ENCODE data around the gene TMEM80. TPM values are rescaled to one million over a fixed set of nuclear protein-coding genes. Genes with fewer than 3 reads are reported as not detected.

Gene TMEM80
- total and polyA plus RNA-seq, 9 of the 15 experiments (the other 6 are each of a cell fraction or from before 2014, with no cell fraction given) = 5.1 to 30.1 (median 12.4) TPM

DNA sequence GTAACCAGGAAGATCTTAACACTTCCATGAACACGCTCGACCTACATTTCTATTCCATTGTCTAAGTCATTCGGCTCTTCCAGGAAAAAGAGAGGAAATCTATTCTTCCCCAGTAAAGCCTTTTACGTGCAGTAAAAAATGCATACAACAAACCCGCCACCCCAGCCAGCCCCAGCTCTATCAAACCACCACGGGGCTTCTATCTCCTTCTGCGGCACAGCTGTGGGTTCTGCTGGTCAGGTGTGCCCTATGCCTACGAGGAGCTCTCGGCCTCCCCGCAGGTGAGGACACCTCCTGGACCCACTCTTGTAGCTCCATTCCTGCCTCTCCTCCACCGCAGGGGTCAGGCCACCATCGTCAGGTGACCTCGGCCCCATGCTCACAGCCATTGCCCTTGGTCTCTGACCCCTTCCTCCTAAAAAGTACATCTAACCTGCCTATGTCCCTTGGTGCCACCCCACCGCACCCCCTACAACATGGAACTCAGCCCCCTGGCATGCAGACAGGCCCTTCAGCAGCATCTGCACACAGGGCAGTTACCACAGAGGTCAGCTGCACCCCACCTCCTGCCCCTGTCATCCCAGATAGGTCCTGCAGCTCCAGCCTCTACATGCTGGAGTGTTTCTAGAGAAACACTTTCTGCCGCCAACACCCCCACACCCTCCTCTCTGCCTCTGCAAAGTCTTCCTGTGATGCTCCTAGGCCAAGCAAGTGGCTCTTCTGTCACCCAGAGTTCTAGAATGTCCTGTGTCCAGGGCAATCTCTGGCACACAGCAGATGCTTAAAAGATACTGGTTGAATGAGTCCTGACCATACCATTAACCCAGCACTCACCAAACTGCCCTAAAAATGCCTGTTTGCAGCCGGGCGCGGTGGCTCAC, 3.7 kb upstream of the TMEM80 start:
- H3K4me1 ChIP-seq (replicated peaks in 1 of 2; ENCODE audit: control insufficient read depth in 2 of 2, insufficient read depth in 2 of 2, low read length in 2 of 2) = peaks cover 26 to 63% of the 10 kb centered on the region in 2 experiments

More for the DNA sequence above, 3.7 kb upstream of the TMEM80 start:
- H3K36me3 ChIP-seq (ENCODE audit: control insufficient read depth, insufficient read depth, low read length) = peaks cover 42% of the 10 kb centered on the region; the same call in 2 of the 3 replicates
- no peaks in the 10 kb centered on the region for H3K9me3 ChIP-seq (replicated peaks; ENCODE audit: control insufficient read depth, insufficient read depth, low read depth, low read length)
- H3K27ac ChIP-seq (ENCODE audit: extremely low read depth, low read depth, low read length) = peak overlapping the region; percentile 49; the same call in 2 of the 3 replicates
- H3K9ac ChIP-seq (ENCODE audit: insufficient read depth in 1 of 2, low read depth in 2 of 2, low read length in 2 of 2) = peak overlapping the region in 1 of 2 experiments; percentile 85; a peak in 2 of 4 replicates
- intact Hi-C loops (cut with micrococcal nuclease) (loop anchor here (10.0 kb wide), 1 partner anchor 137 kb away; no protein-coding TSS in a partner anchor), in situ Hi-C loops (cut with MboI) (no loop called here)
- H3K4me3 ChIP-seq = no peak overlapping the region
- peak; percentile 9; the same call in 1 of the 2 replicates for TF ChIP-seq CBFA2T3 (IDR thresholded peaks at IDR 0.05)
- TF ChIP-seq EGR1 (conservative IDR thresholded peaks at IDR 0.05) = 0 out of 2 replicates have a peak, but pooled peaks have one; percentile 10
- 0 out of 2 replicates have a peak, but pooled peaks have one; percentile 16 for TF ChIP-seq RB1 (IDR thresholded peaks at IDR 0.05; ENCODE audit: low read depth)
- no peak for TF ChIP-seq BRF1 (IDR thresholded peaks at IDR 0.05; ENCODE audit: borderline replicate concordance, extremely low read depth, insufficient read length)
- 0 out of 2 replicates have a peak, but pooled peaks have one; percentile 32 for TF ChIP-seq STAG1 (CRISPR knock-in tag; IDR thresholded peaks at IDR 0.05; ENCODE audit: borderline replicate concordance)
- 0 out of 2 replicates have a peak, but pooled peaks have one; percentile 23 for TF ChIP-seq POLR2G (IDR thresholded peaks at IDR 0.05; ENCODE audit: low read depth, low read length)
- TF ChIP-seq, protein P1, sequence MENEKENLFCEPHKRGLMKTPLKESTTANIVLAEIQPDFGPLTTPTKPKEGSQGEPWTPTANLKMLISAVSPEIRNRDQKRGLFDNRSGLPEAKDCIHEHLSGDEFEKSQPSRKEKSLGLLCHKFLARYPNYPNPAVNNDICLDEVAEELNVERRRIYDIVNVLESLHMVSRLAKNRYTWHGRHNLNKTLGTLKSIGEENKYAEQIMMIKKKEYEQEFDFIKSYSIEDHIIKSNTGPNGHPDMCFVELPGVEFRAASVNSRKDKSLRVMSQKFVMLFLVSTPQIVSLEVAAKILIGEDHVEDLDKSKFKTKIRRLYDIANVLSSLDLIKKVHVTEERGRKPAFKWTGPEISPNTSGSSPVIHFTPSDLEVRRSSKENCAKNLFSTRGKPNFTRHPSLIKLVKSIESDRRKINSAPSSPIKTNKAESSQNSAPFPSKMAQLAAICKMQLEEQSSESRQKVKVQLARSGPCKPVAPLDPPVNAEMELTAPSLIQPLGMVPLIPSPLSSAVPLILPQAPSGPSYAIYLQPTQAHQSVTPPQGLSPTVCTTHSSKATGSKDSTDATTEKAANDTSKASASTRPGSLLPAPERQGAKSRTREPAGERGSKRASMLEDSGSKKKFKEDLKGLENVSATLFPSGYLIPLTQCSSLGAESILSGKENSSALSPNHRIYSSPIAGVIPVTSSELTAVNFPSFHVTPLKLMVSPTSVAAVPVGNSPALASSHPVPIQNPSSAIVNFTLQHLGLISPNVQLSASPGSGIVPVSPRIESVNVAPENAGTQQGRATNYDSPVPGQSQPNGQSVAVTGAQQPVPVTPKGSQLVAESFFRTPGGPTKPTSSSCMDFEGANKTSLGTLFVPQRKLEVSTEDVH (IDR thresholded peaks at IDR 0.05; ENCODE audit: low read depth, partially characterized antibody) = no peak
- no peak for TF ChIP-seq CHD4 (IDR thresholded peaks at IDR 0.05; ENCODE audit: insufficient read depth, insufficient replicate concordance, low read depth, low read length, poor library complexity, severe bottlenecking)
- TF ChIP-seq, protein P2, sequence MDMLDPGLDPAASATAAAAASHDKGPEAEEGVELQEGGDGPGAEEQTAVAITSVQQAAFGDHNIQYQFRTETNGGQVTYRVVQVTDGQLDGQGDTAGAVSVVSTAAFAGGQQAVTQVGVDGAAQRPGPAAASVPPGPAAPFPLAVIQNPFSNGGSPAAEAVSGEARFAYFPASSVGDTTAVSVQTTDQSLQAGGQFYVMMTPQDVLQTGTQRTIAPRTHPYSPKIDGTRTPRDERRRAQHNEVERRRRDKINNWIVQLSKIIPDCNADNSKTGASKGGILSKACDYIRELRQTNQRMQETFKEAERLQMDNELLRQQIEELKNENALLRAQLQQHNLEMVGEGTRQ (CRISPR knock-in tag; IDR thresholded peaks at IDR 0.05) = peak; percentile 17; the same call in 1 of the 2 replicates
- no peak for TF ChIP-seq SAFB2 (IDR thresholded peaks at IDR 0.05; ENCODE audit: borderline replicate concordance, low read depth, low read length, severe bottlenecking)
- BruUV-seq (replicated peaks) = no TSS peak
- H3K4me2 ChIP-seq (ENCODE audit: insufficient read depth, low read length) = peak overlapping the region; percentile 47; the same call in 1 of the 2 replicates
- peaks cover 74% of the 10 kb centered on the region for H3K79me2 ChIP-seq (ENCODE audit: control insufficient read depth, insufficient read depth, low read length)
- peaks cover 4% of the 10 kb centered on the region for H3K9me1 ChIP-seq (ENCODE audit: control insufficient read depth, insufficient read depth, low read length)
- ATAC-seq (no peak), FAIRE-seq (no peak), DNase-seq (ENCODE audit: extremely low read depth in 1 of 4, low spot score in 3 of 4) (peak in 1 of 4 experiments; percentile 45)
- CTCF ChIA-PET (ENCODE audit: low intra/inter-chr PET ratio) = no interaction called here
- WGBS (ENCODE audit: insufficient coverage, low coverage, missing lambda C conversion rate) = 56% methylated on average over 15 of the region's 18 CpGs
- no peaks in the 10 kb centered on the region for H3K27me3 ChIP-seq (ENCODE audit: control insufficient read depth in 2 of 2, insufficient read depth in 2 of 2, low read length in 2 of 2)
- POLR2A ChIA-PET = interaction anchor here (0.5 to 2.6 kb wide), 9 partner anchors 9 to 833 kb away, joined by 3 to 19 read pairs (median 4); no protein-coding TSS in a partner anchor
- H4K20me1 ChIP-seq (replicated peaks; ENCODE audit: control insufficient read depth, insufficient read depth, low read length) = peaks cover 6% of the 10 kb centered on the region
- H2AFZ ChIP-seq (ENCODE audit: low read depth, low read length) = no peak overlapping the region
